Heart right ventricle (tissue), 16 donors: ENCODE results near the gene SLC12A2. TPM values are rescaled to one million over a fixed set of nuclear protein-coding genes. Genes with fewer than 3 reads are reported as not detected.

Experiments
- ATAC-seq, 8 donors: fragments of 200-7000 bp; cut with Tn5 transposase; one replicate each; pipeline ENCODE4 v1.9.1; 2020; ENCODE audit warnings: mild to moderate bottlenecking in 8 of 8, moderate library complexity in 8 of 8, moderate number of reproducible peaks in 1 of 8
- DNase-seq, 2 donors: peaks; one replicate each; pipeline ENCODE4 v3.0.0-alpha.2; 2020
- H3K27ac ChIP-seq, 10 donors: fragments of 200-600 bp; sonication (generic) in 2 of 10; one replicate each; pipeline versions ENCODE4 v1.5.0 to v1.8.0; 2020 to 2022; ENCODE audit warnings: mild to moderate bottlenecking in 3 of 10
- H3K27me3 ChIP-seq, 7 donors: fragments of 200-600 bp; one replicate each; pipeline ENCODE4 v1.8.0; 2021 to 2022; ENCODE audit warnings: mild to moderate bottlenecking in 2 of 7
- H3K36me3 ChIP-seq, 9 donors: fragments of 200-600 bp; sonication (generic) in 1 of 9; one replicate each; pipeline versions ENCODE4 v1.5.0 to v1.8.0; 2020 to 2022; ENCODE audit warnings: mild to moderate bottlenecking in 2 of 9
- H3K4me1 ChIP-seq, 9 donors: fragments of 200-600 bp; sonication (generic) in 1 of 9; one replicate each; pipeline versions ENCODE4 v1.5.0 to v1.8.0; 2020 to 2022; ENCODE audit warnings: mild to moderate bottlenecking in 4 of 9
- H3K4me3 ChIP-seq, 10 donors: fragments of 200-600 bp; sonication (generic) in 2 of 10; one replicate each; pipeline versions ENCODE4 v1.5.0 to v1.8.0; 2020 to 2022; ENCODE audit warnings: mild to moderate bottlenecking in 7 of 10, moderate library complexity in 2 of 10
- H3K9me3 ChIP-seq, 11 donors: fragments of 200-600 bp in 10 of 11; sonication (generic) in 2 of 11; one replicate each; pipeline versions ENCODE4 v1.5.0 to v1.8.0; 2013 to 2022; ENCODE audit warnings: mild to moderate bottlenecking in 2 of 11, control low read depth in 1 of 11, moderate library complexity in 1 of 11
- CTCF ChIP-seq, 9 donors: fragments of 200-600 bp; sonication (generic) in 2 of 9; IDR thresholded peaks; one replicate each; pipeline versions ENCODE4 v1.5.0 to v1.8.0; 2021 to 2022; ENCODE audit warnings: antibody characterized with exemption in 9 of 9, mild to moderate bottlenecking in 5 of 9, moderate library complexity in 1 of 9
- WGBS, 2 donors: extraction: QIAGEN DNeasy Blood & Tissue Kit; methylation state at CpG; one replicate each; pipeline ENCODE4 v1.1.7; 2013; ENCODE audit warnings: inconsistent platforms in 1 of 2; 5-methylcytosine and 5-hydroxymethylcytosine counted together
- intact Hi-C, 10 donors: fragments of 100-400 bp; cut with DNase I; formaldehyde crosslinking; loops; one replicate each; pipeline versions ENCODE4 v1.11.1 to v1.14.2; 2022
- polyA plus RNA-seq, 2 donors: library from polyadenylated mRNA; stranded (reverse); fragments of 200-250 nt; gene quantifications; one replicate each; pipeline ENCODE4 v1.2.3, GENCODE V29; 2013
- total RNA-seq, 10 donors: library from RNA; stranded (reverse); fragmentation: NEBNext Ultra II Directional in 3 of 10; extraction: Animal tissue kit (Norgen Biotek cat#: 25700) in 3 of 10; gene quantifications; one replicate each; pipeline versions ENCODE4 v1.2.1 to v1.2.4, GENCODE V29; 2021 to 2023
- donor health status: Arrhythmogenic right ventricular cardiomyopathy.
- donor health status: ischemic (EF 13 %, LVEDD 7.1; RV severe dilation, severe dysfunction).
- donor health status: healthy with polysubstance abuse.
- donor health status: DM: no; HTN: yes; CAD: no.
- donor health status: DM: no; HTN: no; CAD: no.
- donor health status: ischemic (EF 25% LVEDD 6.9; RV normal size, moderate dysfunction).
- donor health status: ischemic (EF 25% LVEDD 5.7; RV mildly dilated, moderate dysfunction).
- donor health status: healthy.
- donor health status: DM: yes; HTN: yes; CAD: no.
- donor health status: Ischemic cardiomyopathy.
- donor health status: ischemic (EF 35%, LVEDD 5.7; RV mildly dilated, moderate dysfunction).
- donor health status: nonischemic (EF 11% LVEDD 7.7; RV severe dilation, severe dysfunction).
- donor health status: DM: yes; HTN: yes; CAD: no.
- donor health status: PGD.
- donor health status: ischemic (EF 29% LVEDD 5.4; RV normal size, mild dysfunction).
- donor health status: nonischemic (EF 23%, LVEDD 6.1; RV moderate dilation, normal function).

The SLC12A2 gene
- total and polyA plus RNA-seq, 12 donors: 2.5 to 23.0 (median 15.4) TPM

DNA sequence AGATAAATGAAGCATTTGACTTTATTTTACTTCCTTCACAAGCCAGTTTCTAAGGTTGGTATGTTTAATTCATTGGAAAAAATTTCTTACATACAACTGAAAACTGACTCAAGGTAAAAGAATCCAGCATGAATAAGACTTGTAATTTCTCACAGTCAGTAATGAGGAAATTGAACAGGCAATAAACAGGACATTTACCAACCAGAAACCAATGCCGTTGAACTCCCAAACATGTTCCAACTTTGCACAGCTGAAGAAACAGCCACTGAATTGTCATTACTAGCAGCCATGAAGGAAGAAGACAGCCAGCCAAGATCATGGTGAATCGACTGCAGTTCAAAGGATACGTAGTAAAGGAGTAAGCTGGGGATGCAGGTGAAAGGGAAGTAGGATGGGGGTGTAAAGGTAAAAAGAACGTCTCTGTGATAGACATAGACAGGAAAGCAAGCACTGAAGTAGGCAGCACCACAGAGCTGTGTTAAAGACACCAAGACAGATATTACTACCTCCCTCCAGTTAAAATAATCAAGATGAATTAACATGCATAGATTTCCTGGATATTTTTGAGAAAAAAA is 21.3 kb upstream of the SLC12A2 start:
- Histone ChIP-seq H3K4me1 (peaks cover 0 to 4% (median 0%) of the 10 kb centered on the region in 9 donors), H3K36me3 (peaks cover 0 to 16% (median 0%) of the 10 kb centered on the region in 9 donors), H3K9me3 (no peaks in the 10 kb centered on the region), H3K27me3 (no peaks in the 10 kb centered on the region), H3K4me3 (no peak overlapping the region), H3K27ac (no peak overlapping the region)
- intact Hi-C loops: no loop called here
- TF ChIP-seq CTCF (IDR thresholded peaks at IDR 0.05): no peak
- WGBS, 2 donors: 87 to 91% methylated on average over 4 of the region's 4 CpGs
- DNase-seq (no peak), ATAC-seq (no peak)

DNA sequence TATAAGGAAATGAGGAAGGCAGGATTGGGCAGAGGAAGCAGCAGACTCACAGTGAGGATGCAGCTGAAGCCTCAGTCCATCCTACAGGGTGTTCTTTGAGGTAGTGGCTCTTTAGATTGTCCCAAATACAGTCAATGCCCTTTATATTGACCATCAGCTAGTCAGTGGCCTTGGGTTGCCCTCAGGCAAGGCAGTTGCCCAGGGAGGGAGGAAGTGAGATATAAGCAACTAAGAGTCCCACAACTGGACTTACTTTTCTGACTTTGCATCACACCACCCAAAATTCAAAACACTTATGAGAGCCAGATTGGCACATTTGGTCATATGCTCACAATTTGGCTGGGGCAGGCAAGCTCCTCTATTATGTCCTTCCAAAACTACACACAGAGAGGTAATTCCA is 9.4 kb upstream of the SLC12A2 start:
- Histone ChIP-seq H3K9me3 (no peaks in the 10 kb centered on the region), H3K4me1 (peaks cover 0 to 10% (median 8%) of the 10 kb centered on the region in 9 donors), H3K27ac (no peak overlapping the region), H3K36me3 (peaks cover 0 to 40% (median 0%) of the 10 kb centered on the region in 9 donors), H3K27me3 (no peaks in the 10 kb centered on the region), H3K4me3 (no peak overlapping the region)
- TF ChIP-seq CTCF (IDR thresholded peaks at IDR 0.05): no peak
- DNase-seq: no peak
- intact Hi-C loops: no loop called here
- no peak for ATAC-seq

GRCh38 chr5:128074953-128075352 is 8.6 kb upstream of the SLC12A2 start:
- no peak for TF ChIP-seq CTCF (IDR thresholded peaks at IDR 0.05)
- Histone ChIP-seq H3K27ac (no peak overlapping the region), H3K4me3 (no peak overlapping the region), H3K27me3 (no peaks in the 10 kb centered on the region), H3K36me3 (peaks cover 0 to 40% (median 0%) of the 10 kb centered on the region in 9 donors), H3K9me3 (no peaks in the 10 kb centered on the region), H3K4me1 (peaks cover 0 to 18% (median 16%) of the 10 kb centered on the region in 9 donors)
- no peak for DNase-seq
- intact Hi-C loops: no loop called here
- no peak for ATAC-seq

GRCh38 chr5:128077526-128077925 is 6.0 kb upstream of the SLC12A2 start:
- DNase-seq (no peak), ATAC-seq (no peak)
- Histone ChIP-seq H3K27ac (no peak overlapping the region), H3K36me3 (peaks cover 0 to 38% (median 0%) of the 10 kb centered on the region in 9 donors), H3K4me3 (no peak overlapping the region), H3K4me1 (peaks cover 0 to 43% (median 39%) of the 10 kb centered on the region in 9 donors), H3K27me3 (no peaks in the 10 kb centered on the region), H3K9me3 (no peaks in the 10 kb centered on the region)
- 100% methylated on average over 2 of the region's 2 CpGs for WGBS, 2 donors
- intact Hi-C loops: no loop called here
- no peak for TF ChIP-seq CTCF (IDR thresholded peaks at IDR 0.05)
